ENCODE results near the gene GPSM1.

GRCh38 chr9:136346927-136347465 is 19.7 kb downstream of the GPSM1 start:
- TF ChIP-seq TCF7 (IDR thresholded peaks at IDR 0.05; ENCODE audit: borderline replicate concordance) = no peak
- TF ChIP-seq CTCF (IDR thresholded peaks at IDR 0.05 in 2 of 3, conservative IDR thresholded peaks at IDR 0.05 in 1 of 3; ENCODE audit: insufficient read depth in 2 of 3, low read depth in 1 of 3, low read length in 3 of 3) = no peak
- no peak for TF ChIP-seq BRD4 (IDR thresholded peaks at IDR 0.05)
- TF ChIP-seq EZH2 (IDR thresholded peaks at IDR 0.05; ENCODE audit: borderline replicate concordance, low read depth, low read length) = no peak

All from K562 (cell line).